Erythroblast (primary cell): ENCODE results near the gene CCDC191.

Experiments
- GATA1 ChIP-seq: IDR thresholded peaks from 2 replicates; pipeline ENCODE4 v1.6.1; 2011; ENCODE audit warnings: low read depth, mild to moderate bottlenecking, control low read depth, low read length, moderate library complexity
- POLR2A ChIP-seq: IDR thresholded peaks from 2 replicates; pipeline ENCODE4 v1.6.1; 2011; ENCODE audit warnings: mild to moderate bottlenecking, low read length

GRCh38 chr3:113927556-113927955 lies 128.8 kb downstream of the CCDC191 start:
- TF ChIP-seq POLR2A = no peak
- no peak for TF ChIP-seq GATA1
